Mesodermal cell (in vitro differentiated cells): ENCODE data around the gene PLOD2.
A peak's percentile ranks its signal among the peaks of the same experiment; 100 is the strongest.

ENCODE experiments used
- H3K27ac ChIP-seq: 2 replicates; pipeline ENCODE4 v1.7.0; 2013; ENCODE audit warnings: mild to moderate bottlenecking, low read depth, low read length, moderate library complexity; ENCODE audit not compliant: severe bottlenecking
- H3K36me3 ChIP-seq: 2 replicates; pipeline ENCODE4 v1.7.1; 2013; ENCODE audit warnings: mild to moderate bottlenecking, low read length, moderate library complexity; ENCODE audit not compliant: control insufficient read depth, insufficient read depth
- H3K4me1 ChIP-seq: one replicate; pipeline ENCODE4 v1.7.1; 2013; ENCODE audit warnings: mild to moderate bottlenecking, low read length; ENCODE audit not compliant: insufficient read depth, control insufficient read depth, poor library complexity, severe bottlenecking
- H3K4me3 ChIP-seq: 2 replicates; pipeline ENCODE4 v1.7.0; 2013; ENCODE audit warnings: low read length, control low read depth, mild to moderate bottlenecking; ENCODE audit not compliant: insufficient read depth, poor library complexity, severe bottlenecking; ENCODE audit errors: extremely low read depth
- H3K9me3 ChIP-seq: 2 replicates; pipeline ENCODE4 v1.7.1; 2013; ENCODE audit warnings: mild to moderate bottlenecking, low read length, moderate library complexity; ENCODE audit not compliant: control insufficient read depth
- WGBS, 2 experiments: methylation state at CpG; one replicate each; pipeline ENCODE4 v1.1.5; 2013; ENCODE audit warnings: missing lambda C conversion rate in 2 of 2; ENCODE audit not compliant: insufficient coverage in 2 of 2; 5-methylcytosine and 5-hydroxymethylcytosine counted together

Gene PLOD2

DNA sequence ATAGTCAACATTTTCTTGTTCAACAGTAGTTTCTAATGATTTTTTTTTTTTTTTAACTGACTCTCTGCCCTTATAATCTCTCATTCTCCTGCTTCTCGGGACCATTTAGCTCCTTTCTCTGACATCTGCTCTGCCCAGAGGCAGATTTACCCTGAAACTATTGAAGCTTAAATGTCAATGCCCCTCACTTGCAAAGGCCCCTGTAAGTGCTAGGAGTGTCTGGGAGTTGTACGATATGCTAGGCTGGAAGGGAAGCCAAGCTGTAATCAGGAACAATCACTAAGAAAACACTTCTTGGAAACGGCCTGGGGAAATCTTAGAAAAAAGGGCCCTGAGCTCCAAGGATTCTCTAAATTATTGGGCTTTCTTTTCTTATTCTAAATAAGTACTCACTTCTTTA is 5.8 kb upstream of the PLOD2 start:
- Histone ChIP-seq H3K9me3 (peaks cover 3% of the 10 kb centered on the region), H3K27ac (peak overlapping the region; percentile 63), H3K4me3 (no peak overlapping the region), H3K4me1 (peaks cover 5% of the 10 kb centered on the region), H3K36me3 (no peaks in the 10 kb centered on the region)
- 65% methylated on average over 2 of the region's 3 CpGs; no CpG with 5 or more reads in 1 of the 2 experiments for WGBS, 2 experiments

DNA sequence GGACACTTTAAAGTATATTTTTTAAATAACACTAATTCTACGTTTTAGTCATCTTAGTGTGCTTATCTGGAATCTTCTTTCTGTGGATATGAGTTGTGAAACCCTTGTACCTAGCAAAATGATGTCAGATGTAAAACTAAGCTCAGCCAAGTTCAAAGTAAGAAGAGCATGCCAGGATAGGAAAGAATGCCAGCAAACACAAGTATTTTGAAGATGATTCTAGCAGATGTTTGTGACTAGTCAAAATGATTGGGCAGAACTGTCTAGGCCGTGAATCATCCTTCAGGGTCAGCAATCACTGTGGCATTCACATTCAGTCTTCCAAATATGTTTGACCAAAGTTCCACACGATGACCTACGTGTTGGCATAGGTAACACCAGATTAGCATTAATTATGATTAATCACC is 5.4 kb upstream of the PLOD2 start:
- peak overlapping the region; percentile 63 for H3K27ac ChIP-seq
- 100% methylated on average over 2 to 3 of the region's 4 CpGs for WGBS, 2 experiments
- no peaks in the 10 kb centered on the region for H3K36me3 ChIP-seq
- no peak overlapping the region for H3K4me3 ChIP-seq
- H3K9me3 ChIP-seq, result peaks cover 3% of the 10 kb centered on the region
- H3K4me1 ChIP-seq, result peaks cover 10% of the 10 kb centered on the region

DNA sequence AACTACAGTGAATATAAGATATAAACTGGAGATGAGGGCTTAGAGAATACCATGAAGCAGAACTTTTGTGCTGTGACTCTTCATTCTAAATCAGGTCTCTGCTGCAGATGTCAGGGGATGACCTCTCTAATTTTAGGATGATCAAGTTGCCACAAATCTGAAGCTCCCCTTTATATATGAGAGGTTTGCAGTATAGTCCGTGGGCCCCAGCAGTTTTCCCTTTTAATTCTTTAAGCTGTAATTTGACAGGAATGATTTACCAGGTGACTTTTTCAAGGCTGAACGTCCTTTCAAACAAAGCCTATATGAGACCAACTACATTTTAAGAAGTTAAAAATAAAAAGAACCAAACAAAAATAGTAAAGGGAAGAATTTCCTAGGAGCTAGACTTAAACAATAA is 4.9 kb upstream of the PLOD2 start:
- Histone ChIP-seq H3K4me1 (peaks cover 10% of the 10 kb centered on the region), H3K9me3 (peaks cover 3% of the 10 kb centered on the region), H3K27ac (no peak overlapping the region), H3K36me3 (no peaks in the 10 kb centered on the region), H3K4me3 (no peak overlapping the region)
- no CpG with 5 or more reads among the region's 2 CpGs for WGBS, 2 experiments

DNA sequence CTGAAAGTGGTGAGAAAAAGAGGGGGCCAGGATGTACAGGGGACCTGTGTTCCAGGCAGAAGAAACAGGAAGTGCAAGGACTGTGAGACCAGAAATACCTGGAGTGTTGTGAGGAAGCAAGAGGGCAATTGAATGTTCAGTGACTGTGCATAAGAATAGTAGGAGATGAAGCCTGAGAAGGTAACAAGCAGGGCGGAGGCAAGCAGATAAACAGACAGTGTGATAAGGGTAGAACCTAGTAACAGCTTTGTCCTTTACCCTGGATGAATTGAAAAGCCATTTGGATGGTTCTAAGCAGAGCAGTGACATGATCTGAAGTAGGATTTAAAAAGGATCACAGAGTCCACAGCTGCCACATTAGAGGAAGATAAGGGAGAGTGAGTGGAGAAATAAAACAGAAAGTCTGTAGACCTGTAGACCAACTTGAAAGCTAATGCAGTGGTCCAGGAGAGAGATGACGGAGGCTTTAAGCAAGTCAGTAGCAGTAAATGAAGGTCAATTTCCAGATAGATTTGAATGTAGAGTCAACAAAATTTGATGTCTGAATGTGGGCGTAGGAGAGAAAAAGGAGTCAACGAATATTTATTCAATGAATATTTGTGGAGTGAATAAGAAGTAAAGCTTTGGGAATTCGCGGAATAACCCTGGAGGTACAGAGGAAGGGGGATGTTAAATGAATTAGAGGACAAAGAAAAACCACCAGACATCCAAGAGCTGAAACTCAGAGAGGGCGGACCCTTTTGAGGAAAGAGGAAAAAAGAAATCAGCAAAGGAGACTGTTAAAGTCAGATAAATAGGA is 4.2 kb upstream of the PLOD2 start:
- no peak overlapping the region for H3K4me3 ChIP-seq
- WGBS, 2 experiments, result 91 to 95% methylated on average over 5 to 7 of the region's 7 CpGs
- peaks cover 10% of the 10 kb centered on the region for H3K4me1 ChIP-seq
- no peaks in the 10 kb centered on the region for H3K36me3 ChIP-seq
- H3K27ac ChIP-seq, result no peak overlapping the region
- H3K9me3 ChIP-seq, result peaks cover 3% of the 10 kb centered on the region

DNA sequence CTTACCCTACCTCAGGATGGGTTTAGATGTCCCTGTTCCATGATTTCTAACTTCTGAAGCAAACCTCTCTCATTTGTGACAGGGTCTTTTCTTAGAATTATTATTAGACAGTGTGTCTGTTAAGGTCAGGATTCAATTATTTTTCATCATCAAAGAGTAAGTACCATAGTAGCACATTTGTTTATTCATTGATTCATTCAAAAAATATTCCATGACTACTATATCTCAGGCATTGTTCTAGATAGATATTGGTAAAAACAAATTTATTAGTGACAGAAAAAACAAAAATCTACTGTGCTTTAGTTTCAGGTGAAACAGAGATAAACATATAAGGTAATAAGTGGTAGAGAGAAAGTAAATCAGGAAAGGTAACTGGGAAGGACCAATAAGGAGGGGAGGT is 3.5 kb upstream of the PLOD2 start:
- H3K27ac ChIP-seq, result no peak overlapping the region
- H3K9me3 ChIP-seq, result no peaks in the 10 kb centered on the region
- peaks cover 10% of the 10 kb centered on the region for H3K4me1 ChIP-seq
- no peak overlapping the region for H3K4me3 ChIP-seq
- H3K36me3 ChIP-seq, result no peaks in the 10 kb centered on the region

DNA sequence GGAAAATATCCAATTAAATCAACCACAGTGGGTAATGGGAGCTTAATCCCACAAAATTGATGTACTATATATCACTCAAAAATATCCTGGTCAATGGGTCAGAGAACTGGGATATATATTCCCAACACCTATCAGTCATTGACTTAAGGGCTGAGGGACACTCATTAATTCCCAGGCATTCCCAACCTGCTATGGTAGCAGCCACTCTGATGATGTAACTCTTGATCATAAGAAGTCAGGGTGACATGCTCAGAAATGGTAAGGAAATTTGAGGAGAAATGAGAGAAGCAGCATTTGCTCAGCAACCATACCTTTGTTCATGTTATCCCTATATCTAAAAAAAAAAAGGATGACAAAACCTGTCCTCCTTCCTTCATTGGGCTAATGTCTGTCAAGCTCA is 3.1 kb upstream of the PLOD2 start:
- H3K4me3 ChIP-seq, result no peak overlapping the region
- H3K27ac ChIP-seq, result no peak overlapping the region
- H3K9me3 ChIP-seq, result no peaks in the 10 kb centered on the region
- H3K36me3 ChIP-seq, result no peaks in the 10 kb centered on the region
- peaks cover 10% of the 10 kb centered on the region for H3K4me1 ChIP-seq

DNA sequence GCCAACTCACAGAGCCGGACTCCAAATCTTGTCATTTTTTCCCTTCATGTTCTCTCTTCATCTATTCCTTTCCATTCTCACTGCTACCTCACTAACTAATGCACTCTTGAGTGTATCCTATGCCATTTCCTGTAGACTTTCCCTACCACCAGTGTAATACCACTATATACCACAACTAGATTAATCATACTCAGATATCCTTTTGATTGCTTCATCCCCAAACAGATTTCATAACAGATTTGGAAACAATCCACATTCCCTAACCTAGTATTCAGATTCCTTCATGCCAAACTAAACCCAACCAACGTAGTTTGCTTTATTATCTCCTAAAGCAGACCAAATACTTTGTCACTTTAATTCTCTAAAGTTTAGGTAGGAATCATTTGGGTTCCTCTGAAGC is 2.6 kb upstream of the PLOD2 start:
- 94 to 100% methylated on average over 1 of the region's 2 CpGs for WGBS, 2 experiments
- no peaks in the 10 kb centered on the region for H3K9me3 ChIP-seq
- no peak overlapping the region for H3K4me3 ChIP-seq
- H3K27ac ChIP-seq, result no peak overlapping the region
- H3K4me1 ChIP-seq, result peaks cover 10% of the 10 kb centered on the region
- no peaks in the 10 kb centered on the region for H3K36me3 ChIP-seq

DNA sequence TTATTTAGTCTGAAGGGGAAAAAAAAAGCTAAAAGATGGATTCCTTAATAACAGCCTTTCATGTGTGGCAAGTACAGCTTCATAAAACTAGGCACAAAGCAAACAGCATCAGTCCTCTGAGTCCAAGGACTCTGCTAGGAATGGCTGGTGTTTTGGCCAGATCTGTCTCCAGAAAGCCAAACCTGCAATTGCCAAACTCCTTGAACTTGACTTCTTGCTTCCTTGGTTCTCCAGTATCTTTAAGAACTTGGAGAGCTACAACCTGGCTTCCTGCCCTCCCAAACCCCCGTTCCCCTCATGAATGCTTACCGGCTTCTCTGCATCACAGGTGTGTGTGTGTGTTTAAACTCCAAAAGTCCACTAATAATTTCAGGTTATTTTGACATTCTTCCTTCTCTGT is 1.6 kb upstream of the PLOD2 start:
- no peak overlapping the region for H3K27ac ChIP-seq
- H3K4me3 ChIP-seq, result no peak overlapping the region
- H3K9me3 ChIP-seq, result no peaks in the 10 kb centered on the region
- WGBS, 2 experiments, result no CpG with 5 or more reads among the region's 2 CpGs
- peaks cover 10% of the 10 kb centered on the region for H3K4me1 ChIP-seq
- no peaks in the 10 kb centered on the region for H3K36me3 ChIP-seq

DNA sequence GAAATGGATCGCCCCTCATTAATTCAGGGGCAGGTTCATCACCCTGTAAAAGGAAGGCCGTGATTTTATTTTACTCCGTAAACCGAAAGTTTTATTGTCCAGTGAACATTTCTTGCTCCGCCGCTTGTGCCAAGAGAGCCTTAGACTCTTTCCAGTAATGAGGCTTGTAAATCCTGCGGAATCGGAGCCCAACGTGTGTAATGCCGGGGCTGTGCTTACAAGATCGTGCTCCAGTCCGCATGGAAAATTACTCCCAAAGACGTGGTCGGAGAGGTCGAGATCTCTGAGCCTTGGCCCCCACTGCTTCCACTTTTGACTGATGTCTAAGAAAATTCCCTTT is 649 bp upstream of the PLOD2 start:
- H3K4me3 ChIP-seq, result peak overlapping the region; percentile 74
- peaks cover 10% of the 10 kb centered on the region for H3K4me1 ChIP-seq
- WGBS, 2 experiments, result 81 to 92% methylated on average over 11 to 14 of the region's 15 CpGs
- H3K27ac ChIP-seq, result peak overlapping the region; percentile 84
- H3K36me3 ChIP-seq, result no peaks in the 10 kb centered on the region
- H3K9me3 ChIP-seq, result no peaks in the 10 kb centered on the region

DNA sequence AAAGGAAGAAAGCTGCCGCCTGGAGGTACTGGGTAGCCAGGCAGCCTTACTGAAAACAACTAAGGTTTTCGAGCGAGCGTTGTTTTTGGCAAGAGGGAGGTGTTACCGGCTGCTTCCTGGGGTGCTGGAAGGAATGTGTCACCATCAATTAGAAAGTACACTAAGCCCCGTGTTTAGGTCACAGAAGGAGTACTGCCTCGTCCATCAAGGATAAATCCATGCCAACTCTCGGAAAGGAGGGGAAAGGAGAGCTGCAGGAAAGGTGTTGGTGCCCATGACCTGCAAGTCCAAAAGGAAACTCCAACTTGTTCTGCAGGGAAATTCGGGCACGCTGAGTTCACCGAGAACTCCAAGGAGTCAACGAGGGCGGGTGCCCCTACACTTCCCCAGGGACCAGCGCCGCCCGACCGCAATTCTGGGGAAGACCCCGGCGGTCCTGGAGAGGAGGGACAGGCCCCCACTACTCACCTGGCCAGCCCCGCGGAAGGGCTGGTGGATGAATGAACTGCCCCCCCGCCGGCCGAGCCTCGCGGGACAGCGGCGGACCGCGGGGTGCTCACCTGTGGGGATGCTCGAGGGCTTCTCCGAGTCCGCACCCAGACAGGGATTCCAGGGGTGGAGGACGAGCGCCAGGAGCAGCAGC is 542 bp downstream of the PLOD2 start:
- Histone ChIP-seq H3K27ac (peak overlapping the region; percentile 84), H3K36me3 (no peaks in the 10 kb centered on the region), H3K4me3 (peak overlapping the region; percentile 74), H3K4me1 (peaks cover 5% of the 10 kb centered on the region), H3K9me3 (no peaks in the 10 kb centered on the region)
- 0 to 1% methylated on average over 16 to 31 of the region's 35 CpGs for WGBS, 2 experiments

DNA sequence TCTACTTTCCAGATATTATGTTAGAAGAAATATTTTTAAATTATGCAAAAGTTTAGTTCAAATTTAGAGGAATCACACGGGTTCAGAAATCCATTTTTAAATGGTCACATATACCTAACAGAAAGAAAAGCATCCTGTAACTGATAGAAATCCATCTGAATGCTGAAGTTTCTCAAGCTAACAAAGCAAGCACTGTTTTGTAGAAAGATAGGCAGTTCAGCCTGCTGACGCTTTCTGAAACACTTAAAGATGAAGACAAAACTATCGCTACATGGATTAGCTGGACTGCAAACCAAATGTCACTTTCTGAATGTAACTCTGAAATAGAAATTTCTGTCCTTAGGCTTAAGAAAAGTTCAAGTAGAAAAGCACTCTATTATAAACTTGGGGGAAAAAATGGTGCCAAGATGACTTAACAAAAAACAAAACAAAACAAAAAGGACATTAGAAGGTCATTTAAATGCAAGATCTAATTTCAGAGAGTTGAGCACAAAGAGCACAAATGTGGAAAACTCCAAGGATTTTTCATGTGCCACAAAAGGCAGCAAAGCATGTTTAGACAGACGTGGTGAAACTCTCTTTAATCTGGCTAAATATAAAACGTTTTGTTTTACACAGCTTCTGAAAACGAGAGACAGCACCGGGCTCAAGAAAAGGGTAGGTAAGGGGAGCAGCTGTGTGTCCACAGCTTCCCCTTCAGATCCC is 1.2 kb downstream of the PLOD2 start:
- H3K9me3 ChIP-seq, result no peaks in the 10 kb centered on the region
- peak overlapping the region; percentile 74 for H3K4me3 ChIP-seq
- H3K36me3 ChIP-seq, result no peaks in the 10 kb centered on the region
- peak overlapping the region; percentile 84 for H3K27ac ChIP-seq
- WGBS, 2 experiments, result 13 to 22% methylated on average over 6 of the region's 7 CpGs
- H3K4me1 ChIP-seq, result peaks cover 5% of the 10 kb centered on the region
